GM19328 (cell line): Measurements from ENCODE around the gene WSCD2.

Experiments
- ATAC-seq: cut with Tn5 transposase; IDR thresholded peaks from one replicate; pipeline ENCODE4 v1.9.1; 2021; ENCODE audit warnings: mild to moderate bottlenecking, moderate library complexity; ENCODE audit not compliant: unreplicated experiment

WSCD2 gene

GRCh38 chr12:108231109-108231905 lies 102.2 kb downstream of the WSCD2 start:
- ATAC-seq: no peak

GRCh38 chr12:108231909-108232434 lies 102.9 kb downstream of the WSCD2 start:
- no peak for ATAC-seq

GRCh38 chr12:108232565-108232964 lies 103.5 kb downstream of the WSCD2 start:
- ATAC-seq: no peak

- no peak for ATAC-seq
Observed at GRCh38 chr12:108234158-108234557, 105.1 kb downstream of the WSCD2 start.

- no peak for ATAC-seq
Observed at GRCh38 chr12:108235197-108235984, 106.3 kb downstream of the WSCD2 start.

- no peak for ATAC-seq
Observed at GRCh38 chr12:108235985-108236263, 106.8 kb downstream of the WSCD2 start.

- no peak for ATAC-seq
Observed at GRCh38 chr12:108236366-108236765, 107.3 kb downstream of the WSCD2 start.

- ATAC-seq: no peak
Observed at GRCh38 chr12:108237272-108237671, 108.2 kb downstream of the WSCD2 start.

- no peak for ATAC-seq
Observed at GRCh38 chr12:108238474-108238873, 109.4 kb downstream of the WSCD2 start.

- no peak for ATAC-seq
Observed at GRCh38 chr12:108239378-108239777, 110.3 kb downstream of the WSCD2 start.

- no peak for ATAC-seq
Observed at GRCh38 chr12:108240027-108240785, 111.1 kb downstream of the WSCD2 start.

GRCh38 chr12:108240928-108241327 lies 111.8 kb downstream of the WSCD2 start:
- no peak for ATAC-seq

- no peak for ATAC-seq
Observed at GRCh38 chr12:108241986-108242703, 113.1 kb downstream of the WSCD2 start.

- ATAC-seq: no peak
Observed at GRCh38 chr12:108247130-108247529, 118.0 kb downstream of the WSCD2 start.

GRCh38 chr12:108248011-108248410 lies 118.9 kb downstream of the WSCD2 start:
- no peak for ATAC-seq

GRCh38 chr12:108252523-108252922 lies 123.4 kb downstream of the WSCD2 start:
- no peak for ATAC-seq

- no peak for ATAC-seq
Observed at GRCh38 chr12:108253540-108253939, 124.5 kb downstream of the WSCD2 start.

GRCh38 chr12:108254030-108254429 lies 124.9 kb downstream of the WSCD2 start:
- no peak for ATAC-seq

- ATAC-seq: no peak
Observed at GRCh38 chr12:108254517-108255251, 125.6 kb downstream of the WSCD2 start.

- ATAC-seq: no peak
Observed at GRCh38 chr12:108255252-108255602, 126.1 kb downstream of the WSCD2 start.
